Esophagus mucosa (tissue), 1 donor: ENCODE measurements around the gene GPR161. TPM values are rescaled to one million over a fixed set of nuclear protein-coding genes. Genes with fewer than 3 reads are reported as not detected.

Experiments used
- ATAC-seq: fragments of 200-7000 bp; cut with Tn5 transposase; one replicate; pipeline ENCODE4 v1.9.1; 2020
- total RNA-seq: library from RNA; stranded (reverse); gene quantifications from one replicate; pipeline ENCODE4 v1.2.4, GENCODE V29; 2023
- donor health status: DM: yes; HTN: yes; CAD: no.

The GPR161 gene
- total RNA-seq, 1 donor from 2014 or later = 4.0 TPM

- no peak for ATAC-seq
Observed at GRCh38 chr1:168105846-168106245, 30.9 kb downstream of the GPR161 start.

DNA sequence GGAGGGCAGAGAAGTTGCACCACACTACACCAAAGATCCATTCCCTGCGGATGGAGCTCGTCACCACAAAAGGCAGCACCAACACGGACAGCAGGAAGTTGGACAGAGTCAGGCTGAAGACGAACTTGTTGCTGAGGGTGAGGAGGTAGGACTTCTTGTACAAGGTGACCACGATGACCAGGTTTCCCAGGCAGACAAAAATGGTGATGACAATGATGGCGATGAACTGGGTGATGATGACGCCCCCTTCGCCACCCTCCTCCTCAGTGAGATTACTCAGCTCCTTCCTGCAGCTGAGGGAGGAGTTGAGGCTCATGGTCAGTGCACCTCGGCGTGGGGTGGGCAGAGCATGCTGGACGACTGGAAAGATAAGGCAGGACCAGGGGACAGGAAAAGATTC lies 32.2 kb downstream of the GPR161 start:
- ATAC-seq = no peak

DNA sequence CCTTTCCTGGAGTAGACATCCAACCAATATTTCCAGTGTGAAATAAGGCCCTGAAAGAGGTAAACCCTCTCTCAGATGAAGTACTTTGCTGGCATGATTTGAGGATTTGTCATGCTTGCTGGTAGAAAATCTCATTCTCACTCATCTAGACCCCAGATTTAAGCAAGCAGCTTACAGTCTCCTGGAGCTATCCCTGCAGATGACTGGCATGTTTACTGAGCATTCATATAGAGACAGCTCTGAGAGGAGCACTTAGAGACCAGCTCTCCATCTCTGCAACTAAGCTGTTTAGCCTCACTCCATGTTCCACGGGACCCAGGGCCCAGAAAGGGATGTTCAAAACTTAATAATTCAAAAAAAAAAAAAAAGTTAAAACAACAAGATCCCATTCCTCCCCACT lies 34.2 kb downstream of the GPR161 start:
- ATAC-seq = no peak

DNA sequence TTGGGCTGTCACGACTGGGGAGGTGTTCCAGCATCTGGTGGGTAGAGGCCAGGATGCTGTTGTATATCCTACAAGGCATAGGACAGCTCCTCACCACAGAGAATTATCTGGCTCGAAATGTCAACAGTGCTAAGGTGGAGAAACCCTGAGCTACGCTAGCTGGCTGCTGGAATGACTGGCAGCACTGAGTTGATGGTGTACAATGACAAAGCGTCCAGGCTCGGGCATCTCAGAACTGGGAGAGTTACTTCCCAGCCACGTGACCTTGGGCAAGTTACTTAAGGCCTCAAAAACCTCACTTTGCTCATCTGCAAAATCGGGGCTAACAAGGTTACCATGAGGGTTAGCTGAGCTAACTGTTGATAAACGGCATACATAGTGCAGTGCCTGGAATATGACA lies 35.4 kb downstream of the GPR161 start:
- ATAC-seq = no peak

GRCh38 chr1:168100315-168101002 lies 36.3 kb downstream of the GPR161 start:
- ATAC-seq = no peak

- ATAC-seq = no peak
Observed at GRCh38 chr1:168099337-168099801, 37.4 kb downstream of the GPR161 start.

- peak; percentile 21 for ATAC-seq
Observed at GRCh38 chr1:168098534-168099320, 38.0 kb downstream of the GPR161 start.

DNA sequence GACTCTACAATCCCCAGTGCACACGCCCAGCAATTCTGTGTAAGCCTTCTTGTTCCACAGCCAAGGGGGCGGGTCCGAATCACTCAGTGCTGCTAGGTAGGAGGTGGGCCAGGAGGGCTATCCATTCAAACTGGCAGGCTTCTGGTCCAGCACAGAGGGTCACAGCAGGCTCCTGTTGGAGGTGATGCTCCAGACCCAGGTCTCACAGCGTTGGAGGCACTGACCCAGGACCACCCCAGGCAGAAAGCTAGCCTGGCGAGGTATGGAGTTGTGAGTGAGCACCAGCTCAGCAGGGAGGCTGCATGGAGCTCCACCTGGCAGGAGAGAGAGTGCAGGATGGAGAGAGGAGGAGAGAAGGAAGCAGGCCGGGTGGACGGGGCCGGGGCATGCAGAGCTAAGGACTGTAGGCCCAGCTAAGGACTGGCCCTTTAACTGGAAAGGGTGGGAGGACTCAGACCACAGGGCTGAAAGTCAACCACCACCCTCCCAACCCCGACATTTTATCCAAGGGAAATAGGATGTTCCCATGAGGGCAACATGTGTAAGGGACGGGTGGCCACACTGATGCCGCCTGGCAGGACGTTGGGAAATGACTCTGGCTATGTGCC lies 38.7 kb downstream of the GPR161 start:
- peak; percentile 30 for ATAC-seq

- no peak for ATAC-seq
Observed at GRCh38 chr1:168096296-168097165, 40.2 kb downstream of the GPR161 start.

DNA sequence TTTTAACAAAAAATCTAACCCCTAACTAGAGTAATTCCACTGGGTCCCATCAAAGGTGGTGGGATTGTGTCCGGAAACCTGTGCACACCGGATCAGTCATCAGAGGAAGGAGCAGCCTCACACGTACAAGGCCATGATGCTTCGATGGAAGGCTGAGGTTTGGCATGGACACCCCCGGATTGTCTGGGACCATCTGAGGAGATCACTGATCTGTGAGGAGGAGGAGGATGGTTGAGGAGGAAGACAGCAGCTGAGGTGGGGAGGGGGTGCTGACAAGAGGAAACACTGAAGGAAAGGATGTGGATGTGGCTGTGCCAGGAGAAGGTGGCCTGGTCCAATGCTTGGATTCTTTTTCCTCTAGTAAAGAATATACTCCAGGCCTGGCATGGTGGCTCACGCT lies 41.3 kb downstream of the GPR161 start:
- no peak for ATAC-seq

DNA sequence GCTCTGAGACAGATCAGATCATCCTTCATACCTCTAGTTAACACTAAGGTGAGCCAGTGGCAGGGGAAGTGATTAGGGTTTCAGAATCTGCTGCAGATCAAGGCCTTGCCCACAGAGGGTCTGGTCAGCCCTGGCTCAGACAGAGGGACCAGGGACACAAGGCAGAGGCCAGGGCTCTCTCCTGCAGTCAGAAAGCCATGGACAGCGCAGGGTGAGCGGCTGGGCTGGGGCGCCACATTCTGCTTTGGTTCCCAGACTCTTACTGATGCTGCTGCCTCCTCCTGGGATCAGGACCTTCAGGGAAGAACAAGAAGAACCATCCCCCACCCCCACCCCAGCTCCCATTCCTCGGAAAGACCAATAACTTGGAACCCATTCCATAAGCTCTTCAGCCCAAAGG lies 43.1 kb downstream of the GPR161 start:
- ATAC-seq = no peak

DNA sequence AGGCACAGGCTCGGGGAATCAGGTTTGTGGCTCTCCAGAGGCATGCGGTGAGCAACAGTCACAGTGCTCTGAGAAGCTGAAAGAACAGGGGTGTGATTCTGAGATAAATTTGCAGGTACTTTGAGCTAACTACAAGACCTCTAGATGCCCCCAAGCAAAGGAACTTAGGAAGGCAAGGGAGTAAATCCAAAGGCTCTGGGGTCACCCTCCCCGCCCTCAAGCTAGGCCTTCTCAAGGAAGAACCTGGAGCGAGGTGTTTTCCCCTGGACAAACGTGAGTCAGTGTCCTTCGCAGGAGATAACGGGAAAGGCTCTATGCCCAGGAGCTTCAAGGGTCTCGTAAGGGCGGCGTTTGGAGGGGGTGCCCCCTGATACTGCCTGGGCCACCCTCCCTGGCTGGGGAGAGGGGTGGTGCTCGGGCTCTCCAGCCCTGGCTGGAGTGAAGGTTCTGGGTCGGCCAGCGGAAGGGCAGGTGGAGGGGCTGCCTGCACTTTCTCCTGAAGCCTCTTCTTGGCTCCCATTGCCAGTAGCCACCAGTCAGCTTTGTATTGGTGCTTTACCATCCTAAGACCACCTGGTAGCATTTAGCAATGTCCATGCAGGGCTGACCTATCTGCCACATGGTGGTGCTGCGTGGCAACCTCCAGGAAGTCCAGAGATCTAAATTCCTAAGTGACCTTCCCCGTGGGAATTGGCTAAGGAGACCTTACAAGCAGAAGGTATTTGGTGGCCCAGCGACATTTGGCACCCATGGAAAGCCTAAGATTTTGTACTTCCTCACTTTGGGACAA lies 44.0 kb downstream of the GPR161 start:
- no peak for ATAC-seq

- no peak for ATAC-seq
Observed at GRCh38 chr1:168091720-168092550, 44.8 kb downstream of the GPR161 start.

DNA sequence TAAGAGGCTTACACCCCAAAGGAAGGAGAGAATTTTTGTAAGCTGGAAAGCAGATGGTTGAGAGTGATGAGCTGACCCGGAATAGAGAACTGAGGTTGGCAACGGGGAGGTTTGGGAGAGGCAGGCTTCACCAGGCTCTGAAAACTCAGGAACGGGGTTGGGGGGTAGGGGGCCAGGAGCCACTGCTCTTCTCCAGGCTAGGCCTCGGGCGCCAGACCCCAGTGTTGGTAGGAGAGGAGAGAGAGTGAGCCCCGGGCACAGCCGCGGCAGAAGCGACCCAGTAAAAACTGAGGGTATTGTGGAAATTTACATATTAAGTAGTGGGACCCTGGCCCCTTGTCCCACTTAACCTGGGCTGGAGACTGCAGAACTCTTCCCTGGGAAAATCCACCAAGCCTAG lies 45.7 kb downstream of the GPR161 start:
- ATAC-seq = no peak

DNA sequence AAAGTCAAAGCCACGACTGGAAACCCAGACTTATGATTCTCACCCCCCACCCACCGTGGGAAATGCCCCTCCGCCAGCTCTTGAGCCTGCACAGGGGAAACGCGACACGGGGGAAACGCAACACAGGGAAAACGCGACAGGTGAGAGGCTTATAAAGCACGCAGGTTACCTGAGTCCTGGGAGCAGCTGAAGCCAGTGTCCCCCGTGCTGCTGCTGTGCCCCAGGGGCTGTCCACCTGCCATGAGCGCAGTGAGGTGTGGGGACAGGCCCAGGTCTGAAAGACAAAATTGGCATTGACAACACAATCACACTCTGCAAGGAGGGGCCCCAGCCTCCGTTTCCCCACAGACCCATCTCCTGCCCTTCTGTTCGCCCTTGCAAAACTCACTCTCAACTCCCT lies 46.3 kb downstream of the GPR161 start:
- ATAC-seq = no peak

- no peak for ATAC-seq
Observed at GRCh38 chr1:168089979-168090337, 46.8 kb downstream of the GPR161 start.

- peak; percentile 72 for ATAC-seq
Observed at GRCh38 chr1:168089326-168089978, 47.3 kb downstream of the GPR161 start.

DNA sequence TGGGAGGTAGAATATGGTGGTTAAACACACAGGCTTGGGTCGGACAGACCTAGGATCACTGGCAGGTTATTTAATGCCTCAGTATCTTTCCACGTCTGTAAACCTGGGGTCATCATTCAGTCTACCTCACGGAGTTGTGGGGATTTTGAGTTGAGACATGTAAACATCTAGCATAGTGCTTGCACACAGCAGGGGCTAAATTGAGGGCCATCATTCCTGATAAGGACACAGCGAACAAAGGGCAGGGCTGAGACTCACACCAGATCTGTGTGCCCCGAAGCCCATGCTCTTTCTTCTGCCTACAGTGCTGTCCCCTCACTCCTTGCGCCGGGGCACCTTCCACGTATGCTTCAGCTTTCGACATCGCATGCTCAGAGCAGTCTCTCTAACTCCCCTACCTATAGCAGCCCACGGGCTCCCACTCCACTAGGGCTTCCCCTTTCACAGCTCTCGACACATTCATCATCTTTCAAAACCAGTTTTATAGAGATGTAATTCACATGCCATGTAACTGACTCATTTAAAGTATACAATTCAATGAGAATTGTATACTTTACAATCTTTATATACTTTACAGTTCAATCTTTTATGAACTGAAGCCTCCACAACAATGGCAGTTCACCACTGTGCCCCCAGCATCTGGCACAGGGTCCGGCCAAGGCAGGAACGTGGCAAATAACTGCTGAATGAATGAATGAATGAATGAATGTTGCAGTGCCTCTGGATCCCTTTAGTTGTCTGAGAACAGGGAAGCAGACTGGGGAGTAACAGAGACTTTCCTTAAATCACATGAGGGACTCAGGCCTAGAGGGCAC lies 48.0 kb downstream of the GPR161 start:
- ATAC-seq = peak; percentile 4

DNA sequence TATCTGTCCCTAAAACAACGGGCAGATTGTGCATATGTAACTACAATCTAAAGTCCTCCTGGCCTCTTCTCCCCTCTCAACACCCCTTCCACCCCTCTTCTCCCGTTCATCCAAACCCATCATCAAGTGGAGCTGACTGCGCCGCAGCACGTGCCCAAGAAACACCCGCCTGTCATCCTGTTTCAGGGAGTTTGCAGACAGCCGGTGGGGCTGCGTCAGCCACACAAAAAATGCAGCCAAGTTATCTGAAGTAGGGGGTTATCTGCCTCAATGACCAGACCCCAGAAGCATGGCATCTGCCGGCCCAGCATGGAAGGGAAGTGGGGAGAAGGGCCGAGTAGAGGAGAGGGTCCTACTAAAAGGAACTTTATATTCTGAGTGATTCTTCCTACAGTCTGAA lies 49.0 kb downstream of the GPR161 start:
- no peak for ATAC-seq

GRCh38 chr1:168086438-168086837 lies 50.3 kb downstream of the GPR161 start:
- no peak for ATAC-seq
